Esophagus muscularis mucosa (tissue), 4 donors: ENCODE results near the gene ENDOD1.

ENCODE experiments used
- EP300 ChIP-seq: sonication (generic); formaldehyde crosslinking; IDR thresholded peaks from one replicate; pipeline ENCODE4 v1.6.1; 2017; ENCODE audit warnings: antibody characterized with exemption
- POLR2A ChIP-seq: fragments of 450-650 bp; IDR thresholded peaks from one replicate; pipeline ENCODE4 v1.6.1; 2017; ENCODE audit warnings: antibody characterized with exemption, moderate library complexity, mild to moderate bottlenecking, low read depth
- POLR2AphosphoS5 ChIP-seq, 2 donors: sonication (generic); formaldehyde crosslinking; IDR thresholded peaks; one replicate each; pipeline ENCODE4 v1.6.1; 2017; ENCODE audit warnings: antibody characterized with exemption in 2 of 2
- TF ChIP-seq, protein P1 (sequence below), 3 experiments: fragments of 200-600 bp in 2 of 3; fragments of 450-650 bp in 1 of 3; sonication (generic) in 2 of 3; IDR thresholded peaks; one replicate each; pipeline ENCODE4 v1.5.1; 2017 to 2019; ENCODE audit warnings: antibody characterized with exemption in 3 of 3, mild to moderate bottlenecking in 2 of 3, moderate library complexity in 1 of 3

DNA sequence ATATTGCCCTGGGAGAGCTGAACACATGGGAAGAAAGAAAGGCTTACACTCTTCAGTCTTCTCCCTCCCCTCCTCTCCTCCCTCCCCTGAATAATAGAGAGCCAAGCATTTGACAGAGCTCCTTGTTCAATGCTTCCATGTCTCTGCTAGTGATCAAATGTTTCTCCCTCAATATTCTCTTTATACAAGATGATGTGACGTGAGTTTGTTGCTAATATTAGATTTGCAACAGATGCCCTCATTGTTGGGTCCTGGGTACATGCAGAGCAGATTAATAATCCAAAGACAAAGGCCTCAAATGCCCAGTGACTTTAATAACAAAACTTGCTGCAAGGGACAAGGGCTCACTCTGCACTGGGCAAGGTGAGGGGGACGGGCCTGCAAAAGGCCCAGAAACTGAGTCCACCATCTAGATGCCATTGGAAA lies 7.1 kb upstream of the ENDOD1 start:
- TF ChIP-seq POLR2A (no peak), EP300 (no peak), POLR2AphosphoS5 (IDR thresholded peaks at IDR 0.05) (no peak)
- TF ChIP-seq, protein P1, sequence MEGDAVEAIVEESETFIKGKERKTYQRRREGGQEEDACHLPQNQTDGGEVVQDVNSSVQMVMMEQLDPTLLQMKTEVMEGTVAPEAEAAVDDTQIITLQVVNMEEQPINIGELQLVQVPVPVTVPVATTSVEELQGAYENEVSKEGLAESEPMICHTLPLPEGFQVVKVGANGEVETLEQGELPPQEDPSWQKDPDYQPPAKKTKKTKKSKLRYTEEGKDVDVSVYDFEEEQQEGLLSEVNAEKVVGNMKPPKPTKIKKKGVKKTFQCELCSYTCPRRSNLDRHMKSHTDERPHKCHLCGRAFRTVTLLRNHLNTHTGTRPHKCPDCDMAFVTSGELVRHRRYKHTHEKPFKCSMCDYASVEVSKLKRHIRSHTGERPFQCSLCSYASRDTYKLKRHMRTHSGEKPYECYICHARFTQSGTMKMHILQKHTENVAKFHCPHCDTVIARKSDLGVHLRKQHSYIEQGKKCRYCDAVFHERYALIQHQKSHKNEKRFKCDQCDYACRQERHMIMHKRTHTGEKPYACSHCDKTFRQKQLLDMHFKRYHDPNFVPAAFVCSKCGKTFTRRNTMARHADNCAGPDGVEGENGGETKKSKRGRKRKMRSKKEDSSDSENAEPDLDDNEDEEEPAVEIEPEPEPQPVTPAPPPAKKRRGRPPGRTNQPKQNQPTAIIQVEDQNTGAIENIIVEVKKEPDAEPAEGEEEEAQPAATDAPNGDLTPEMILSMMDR (IDR thresholded peaks at IDR 0.05): no peak
